Neural progenitor cell (in vitro differentiated cells): Measurements from ENCODE around the gene RNU6-7. TPM values are rescaled to one million over a fixed set of nuclear protein-coding genes. Genes with fewer than 3 reads are reported as not detected.

Experiments
- DNase-seq: peaks from one replicate; pipeline ENCODE4 v3.0.0-alpha.2; 2016; ENCODE audit warnings: low spot score
- H2AFZ ChIP-seq: fragments of 200-600 bp; sonication (generic); replicated peaks from 2 replicates; pipeline ENCODE4 v1.6.1; 2016; ENCODE audit warnings: antibody characterized with exemption
- H3F3A ChIP-seq: fragments of 200-600 bp; sonication (generic); 2 replicates; pipeline ENCODE4 v1.6.1; 2016; ENCODE audit warnings: antibody characterized with exemption, low read depth
- H3K27ac ChIP-seq: fragments of 200-600 bp; sonication (generic); 2 replicates; pipeline ENCODE4 v1.5.1; 2016; ENCODE audit warnings: mild to moderate bottlenecking
- H3K27me3 ChIP-seq: fragments of 200-600 bp; sonication (generic); 2 replicates; pipeline ENCODE4 v1.6.1; 2016; ENCODE audit warnings: mild to moderate bottlenecking, moderate library complexity
- H3K36me3 ChIP-seq: fragments of 200-600 bp; sonication (generic); 2 replicates; pipeline ENCODE4 v1.5.1; 2016
- H3K4me1 ChIP-seq: fragments of 200-600 bp; sonication (generic); 2 replicates; pipeline ENCODE4 v1.6.1; 2016; ENCODE audit warnings: mixed run types
- H3K4me2 ChIP-seq: fragments of 200-600 bp; sonication (generic); 2 replicates; pipeline ENCODE4 v1.6.1; 2016
- H3K4me3 ChIP-seq: fragments of 200-600 bp; sonication (generic); 2 replicates; pipeline ENCODE4 v1.5.1; 2016
- H3K79me2 ChIP-seq: fragments of 200-600 bp; sonication (generic); 2 replicates; pipeline ENCODE4 v1.6.1; 2016; ENCODE audit warnings: low read depth
- H3K9ac ChIP-seq: fragments of 200-600 bp; sonication (generic); 2 replicates; pipeline ENCODE4 v1.6.1; 2016
- H3K9me3 ChIP-seq: fragments of 200-600 bp; sonication (generic); 2 replicates; pipeline ENCODE4 v1.5.1; 2016; ENCODE audit warnings: low read depth
- H4K20me1 ChIP-seq: fragments of 200-600 bp; sonication (generic); 2 replicates; pipeline ENCODE4 v1.6.1; 2016; ENCODE audit warnings: low read depth
- H3K27ac Mint-ChIP-seq: 3 replicates; pipeline ENCODE4 v1.8.0; 2021; ENCODE audit warnings: mixed read lengths
- H3K27me3 Mint-ChIP-seq: 2 replicates; pipeline ENCODE4 v1.8.0; 2022; ENCODE audit warnings: low read depth, mild to moderate bottlenecking, inconsistent platforms, moderate library complexity, mixed read lengths; ENCODE audit not compliant: insufficient read depth
- H3K36me3 Mint-ChIP-seq: 3 replicates; pipeline ENCODE4 v1.8.0; 2021; ENCODE audit warnings: mixed read lengths
- H3K4me1 Mint-ChIP-seq: 3 replicates; pipeline ENCODE4 v1.8.0; 2021; ENCODE audit warnings: mixed read lengths
- H3K4me3 Mint-ChIP-seq: 3 replicates; pipeline ENCODE4 v1.8.0; 2021; ENCODE audit warnings: mild to moderate bottlenecking, moderate library complexity, mixed read lengths
- H3K9me3 Mint-ChIP-seq: 3 replicates; pipeline ENCODE4 v1.8.0; 2020; ENCODE audit warnings: mixed read lengths
- CTCF ChIP-seq: fragments of 200-600 bp; sonication (generic); IDR thresholded peaks from 2 replicates; pipeline ENCODE4 v1.5.1; 2017; ENCODE audit warnings: antibody characterized with exemption, mild to moderate bottlenecking
- EZH2 ChIP-seq: fragments of 200-600 bp; sonication (generic); IDR thresholded peaks from 2 replicates; pipeline ENCODE4 v1.6.1; 2017; ENCODE audit warnings: antibody characterized with exemption, mild to moderate bottlenecking, moderate library complexity
- EZH2phosphoT487 ChIP-seq: fragments of 200-600 bp; sonication (generic); IDR thresholded peaks from 2 replicates; pipeline ENCODE4 v1.6.1; 2017; ENCODE audit warnings: antibody characterized with exemption
- total RNA-seq: library from RNA; depleted of rRNA; stranded (reverse); fragments of >200 nt; gene quantifications from 2 replicates; pipeline ENCODE4 v1.2.3, GENCODE V29; 2015; ENCODE audit warnings: low replicate concordance

RNU6-7 gene
- total RNA-seq, 1 donor from 2014 or later = not detected

- H3K4me2 ChIP-seq = peak within 1 kb of the TSS; percentile 90
- no peaks in the 10 kb centered on the region for H3K79me2 ChIP-seq
- H3F3A ChIP-seq = peaks cover 28% of the 10 kb centered on the region
- no peaks in the 10 kb centered on the region for H3K36me3 ChIP-seq
- H3K9me3 Mint-ChIP-seq = no peaks in the 10 kb centered on the region
- DNase-seq = peak; percentile 97
- peak within 1 kb of the TSS; percentile 96 for H3K27ac ChIP-seq
- H3K4me1 Mint-ChIP-seq = peaks cover 15% of the 10 kb centered on the region
- peak within 1 kb of the TSS; percentile 75 for H3K4me3 ChIP-seq
- H3K9ac ChIP-seq = peak within 1 kb of the TSS; percentile 99
- H4K20me1 ChIP-seq = peaks cover 4% of the 10 kb centered on the region
- peak within 1 kb of the TSS; percentile 97 for H2AFZ ChIP-seq
- no peaks in the 10 kb centered on the region for H3K36me3 Mint-ChIP-seq
- no peaks in the 10 kb centered on the region for H3K9me3 ChIP-seq
- peak within 1 kb of the TSS; percentile 98 for H3K4me3 Mint-ChIP-seq
- H3K27ac Mint-ChIP-seq = peak within 1 kb of the TSS; percentile 100
- peaks cover 10% of the 10 kb centered on the region for H3K27me3 Mint-ChIP-seq
- TF ChIP-seq EZH2 = no peak
- TF ChIP-seq CTCF = no peak
- TF ChIP-seq EZH2phosphoT487 = no peak
- H3K4me1 ChIP-seq = peaks cover 5% of the 10 kb centered on the region
- peaks cover 18% of the 10 kb centered on the region for H3K27me3 ChIP-seq
Observed at GRCh38 chr14:32202998-32203882, 1.4 kb downstream of the RNU6-7 start, which contains the start of gene RNU6-8. TSS of gene RNU6-8 (minus strand) at chr14:32203269.

- H3K4me3 Mint-ChIP-seq = peak overlapping the region; percentile 98
- Histone ChIP-seq H3K4me3 (peak overlapping the region; percentile 75), H3F3A (peaks cover 28% of the 10 kb centered on the region), H3K9me3 (no peaks in the 10 kb centered on the region), H2AFZ (peak overlapping the region; percentile 97), H4K20me1 (peaks cover 4% of the 10 kb centered on the region), H3K9ac (no peak overlapping the region), H3K27ac (no peak overlapping the region), H3K27me3 (peaks cover 18% of the 10 kb centered on the region), H3K4me2 (peak overlapping the region; percentile 90), H3K36me3 (no peaks in the 10 kb centered on the region), H3K4me1 (peaks cover 5% of the 10 kb centered on the region), H3K79me2 (no peaks in the 10 kb centered on the region)
- DNase-seq = peak; percentile 28
- H3K27me3 Mint-ChIP-seq = peaks cover 10% of the 10 kb centered on the region
- H3K27ac Mint-ChIP-seq = peak overlapping the region; percentile 80
- peaks cover 15% of the 10 kb centered on the region for H3K4me1 Mint-ChIP-seq
- no peaks in the 10 kb centered on the region for H3K36me3 Mint-ChIP-seq
- no peaks in the 10 kb centered on the region for H3K9me3 Mint-ChIP-seq
- TF ChIP-seq EZH2phosphoT487 (no peak), CTCF (no peak), EZH2 (no peak)
Observed at GRCh38 chr14:32203928-32204357, 2.1 kb downstream of the RNU6-7 start.

GRCh38 chr14:32205554-32205953, 3.7 kb downstream of the RNU6-7 start:
- no peak overlapping the region for H2AFZ ChIP-seq
- no peak overlapping the region for H3K27ac Mint-ChIP-seq
- H3K4me1 ChIP-seq = peaks cover 3% of the 10 kb centered on the region
- no peak overlapping the region for H3K27ac ChIP-seq
- H3K79me2 ChIP-seq = no peaks in the 10 kb centered on the region
- H3K36me3 Mint-ChIP-seq = no peaks in the 10 kb centered on the region
- TF ChIP-seq EZH2phosphoT487 (no peak), CTCF (no peak), EZH2 (no peak)
- H3K27me3 Mint-ChIP-seq = peaks cover 10% of the 10 kb centered on the region
- no peak overlapping the region for H3K9ac ChIP-seq
- peaks cover 22% of the 10 kb centered on the region for H3F3A ChIP-seq
- H3K27me3 ChIP-seq = peaks cover 11% of the 10 kb centered on the region
- H3K4me3 ChIP-seq = no peak overlapping the region
- no peak for DNase-seq
- no peaks in the 10 kb centered on the region for H3K9me3 Mint-ChIP-seq
- H3K9me3 ChIP-seq = no peaks in the 10 kb centered on the region
- no peak overlapping the region for H3K4me2 ChIP-seq
- peaks cover 15% of the 10 kb centered on the region for H3K4me1 Mint-ChIP-seq
- no peaks in the 10 kb centered on the region for H3K36me3 ChIP-seq
- no peaks in the 10 kb centered on the region for H4K20me1 ChIP-seq
- no peak overlapping the region for H3K4me3 Mint-ChIP-seq
